Nephron progenitor cell (in vitro differentiated cells): ENCODE data around the gene NRP1.

Source experiments
- DNase-seq: peaks from one replicate; pipeline ENCODE4 v3.0.0; 2021
- H3K27ac Mint-ChIP-seq: 2 replicates; pipeline ENCODE4 v1.8.0; 2021; ENCODE audit warnings: mild to moderate bottlenecking, moderate library complexity, mixed read lengths
- H3K27me3 Mint-ChIP-seq: 2 replicates; pipeline ENCODE4 v1.8.0; 2021; ENCODE audit warnings: mild to moderate bottlenecking, low read depth, mixed read lengths; ENCODE audit not compliant: poor library complexity
- H3K36me3 Mint-ChIP-seq: 2 replicates; pipeline ENCODE4 v1.8.0; 2021; ENCODE audit warnings: low read depth, mixed read lengths
- H3K4me1 Mint-ChIP-seq: 2 replicates; pipeline ENCODE4 v1.8.0; 2021; ENCODE audit warnings: mixed read lengths
- H3K4me3 Mint-ChIP-seq: 2 replicates; pipeline ENCODE4 v1.8.0; 2021; ENCODE audit warnings: mild to moderate bottlenecking, moderate library complexity, mixed read lengths
- H3K9me3 Mint-ChIP-seq: 2 replicates; pipeline ENCODE4 v1.8.0; 2021; ENCODE audit warnings: mild to moderate bottlenecking, moderate library complexity, mixed read lengths
- CTCF ChIP-seq: fragments of 200-600 bp; sonication (generic); IDR thresholded peaks from 2 replicates; pipeline ENCODE4 v1.5.0; 2021; ENCODE audit warnings: antibody characterized with exemption

The NRP1 gene

GRCh38 chr10:33325929-33326328, 8.5 kb downstream of the NRP1 start:
- DNase-seq: peak; percentile 5
- TF ChIP-seq CTCF: no peak
- peaks cover 19% of the 10 kb centered on the region for H3K9me3 Mint-ChIP-seq
- H3K4me3 Mint-ChIP-seq: peak overlapping the region; percentile 72
- H3K36me3 Mint-ChIP-seq: peaks cover 92% of the 10 kb centered on the region
- peaks cover 82% of the 10 kb centered on the region for H3K4me1 Mint-ChIP-seq
- peak overlapping the region; percentile 69 for H3K27ac Mint-ChIP-seq
- no peaks in the 10 kb centered on the region for H3K27me3 Mint-ChIP-seq

GRCh38 chr10:33323721-33324120, 10.7 kb downstream of the NRP1 start:
- peaks cover 26% of the 10 kb centered on the region for H3K9me3 Mint-ChIP-seq

GRCh38 chr10:33321516-33321915, 13.0 kb downstream of the NRP1 start:
- no peak overlapping the region for H3K27ac Mint-ChIP-seq
- TF ChIP-seq CTCF: no peak
- H3K9me3 Mint-ChIP-seq: peaks cover 31% of the 10 kb centered on the region
- no peaks in the 10 kb centered on the region for H3K27me3 Mint-ChIP-seq
- H3K4me1 Mint-ChIP-seq: peaks cover 56% of the 10 kb centered on the region
- peaks cover 93% of the 10 kb centered on the region for H3K36me3 Mint-ChIP-seq
- DNase-seq: no peak
- no peak overlapping the region for H3K4me3 Mint-ChIP-seq

More at GRCh38 chr10:33323721-33324120, 10.7 kb downstream of the NRP1 start:
- peaks cover 68% of the 10 kb centered on the region for H3K4me1 Mint-ChIP-seq
- DNase-seq: no peak
- H3K4me3 Mint-ChIP-seq: peak overlapping the region; percentile 28
- H3K27me3 Mint-ChIP-seq: no peaks in the 10 kb centered on the region
- no peak for TF ChIP-seq CTCF
- H3K36me3 Mint-ChIP-seq: peaks cover 90% of the 10 kb centered on the region
- peak overlapping the region; percentile 84 for H3K27ac Mint-ChIP-seq

GRCh38 chr10:33320288-33320687, 14.2 kb downstream of the NRP1 start:
- no peak for TF ChIP-seq CTCF
- no peak overlapping the region for H3K27ac Mint-ChIP-seq
- peaks cover 54% of the 10 kb centered on the region for H3K4me1 Mint-ChIP-seq
- peaks cover 93% of the 10 kb centered on the region for H3K36me3 Mint-ChIP-seq
- H3K4me3 Mint-ChIP-seq: no peak overlapping the region
- DNase-seq: no peak
- H3K27me3 Mint-ChIP-seq: no peaks in the 10 kb centered on the region
- H3K9me3 Mint-ChIP-seq: peaks cover 31% of the 10 kb centered on the region

GRCh38 chr10:33315891-33316290, 18.6 kb downstream of the NRP1 start:
- no peak for DNase-seq
- Mint-ChIP-seq H3K27ac (no peak overlapping the region), H3K4me1 (peaks cover 35% of the 10 kb centered on the region), H3K27me3 (no peaks in the 10 kb centered on the region), H3K4me3 (no peak overlapping the region), H3K36me3 (peaks cover 96% of the 10 kb centered on the region), H3K9me3 (peaks cover 21% of the 10 kb centered on the region)
- TF ChIP-seq CTCF: no peak

- Mint-ChIP-seq H3K27me3 (peaks cover 3% of the 10 kb centered on the region), H3K27ac (no peak overlapping the region), H3K36me3 (peaks cover 95% of the 10 kb centered on the region), H3K9me3 (peaks cover 23% of the 10 kb centered on the region), H3K4me3 (no peak overlapping the region), H3K4me1 (peaks cover 30% of the 10 kb centered on the region)
- DNase-seq: no peak
- TF ChIP-seq CTCF: no peak
Observed at GRCh38 chr10:33314811-33315561, 19.5 kb downstream of the NRP1 start.
